Dendritic cell treated with granulocyte-macrophage colony-stimulating factor and Interleukin-4, amounts not matched to agents 40 ng/mL and 50 ng/mL, for 4 days (primary cell): ENCODE results near the gene DSTN.
A peak's percentile ranks its signal among the peaks of the same experiment; 100 is the strongest.

Experiments
- H3K27ac Mint-ChIP-seq: one replicate; pipeline ENCODE4 v1.8.0; 2022; ENCODE audit warnings: mild to moderate bottlenecking, mixed read lengths
- H3K27me3 Mint-ChIP-seq: one replicate; pipeline ENCODE4 v1.8.0; 2022; ENCODE audit warnings: mild to moderate bottlenecking, mixed read lengths
- H3K36me3 Mint-ChIP-seq: one replicate; pipeline ENCODE4 v1.8.0; 2022; ENCODE audit warnings: low read depth, mixed read lengths
- H3K4me1 Mint-ChIP-seq: one replicate; pipeline ENCODE4 v1.8.0; 2022; ENCODE audit warnings: low read depth, mixed read lengths
- H3K4me3 Mint-ChIP-seq: one replicate; pipeline ENCODE4 v1.8.0; 2022; ENCODE audit warnings: mild to moderate bottlenecking, moderate library complexity, mixed read lengths
- H3K9me3 Mint-ChIP-seq: one replicate; pipeline ENCODE4 v1.8.0; 2022; ENCODE audit warnings: mixed read lengths
- intact Hi-C: fragments of 100-400 bp; cut with micrococcal nuclease; formaldehyde crosslinking; loops from one replicate; pipeline ENCODE4 v1.15.0; 2022

The DSTN gene

GRCh38 chr20:17614176-17614811, 44.4 kb downstream of the DSTN start:
- H3K9me3 Mint-ChIP-seq, result no peaks in the 10 kb centered on the region
- intact Hi-C loops, result no loop called here
- H3K4me3 Mint-ChIP-seq, result no peak overlapping the region
- peaks cover 73% of the 10 kb centered on the region for H3K36me3 Mint-ChIP-seq
- no peaks in the 10 kb centered on the region for H3K27me3 Mint-ChIP-seq
- H3K27ac Mint-ChIP-seq, result peak overlapping the region; percentile 70
- H3K4me1 Mint-ChIP-seq, result peaks cover 22% of the 10 kb centered on the region

GRCh38 chr20:17614812-17615644, 45.2 kb downstream of the DSTN start:
- Mint-ChIP-seq H3K27ac (peak overlapping the region; percentile 70), H3K27me3 (no peaks in the 10 kb centered on the region), H3K4me1 (peaks cover 22% of the 10 kb centered on the region), H3K4me3 (no peak overlapping the region), H3K9me3 (no peaks in the 10 kb centered on the region), H3K36me3 (peaks cover 80% of the 10 kb centered on the region)
- intact Hi-C loops, result no loop called here

DNA sequence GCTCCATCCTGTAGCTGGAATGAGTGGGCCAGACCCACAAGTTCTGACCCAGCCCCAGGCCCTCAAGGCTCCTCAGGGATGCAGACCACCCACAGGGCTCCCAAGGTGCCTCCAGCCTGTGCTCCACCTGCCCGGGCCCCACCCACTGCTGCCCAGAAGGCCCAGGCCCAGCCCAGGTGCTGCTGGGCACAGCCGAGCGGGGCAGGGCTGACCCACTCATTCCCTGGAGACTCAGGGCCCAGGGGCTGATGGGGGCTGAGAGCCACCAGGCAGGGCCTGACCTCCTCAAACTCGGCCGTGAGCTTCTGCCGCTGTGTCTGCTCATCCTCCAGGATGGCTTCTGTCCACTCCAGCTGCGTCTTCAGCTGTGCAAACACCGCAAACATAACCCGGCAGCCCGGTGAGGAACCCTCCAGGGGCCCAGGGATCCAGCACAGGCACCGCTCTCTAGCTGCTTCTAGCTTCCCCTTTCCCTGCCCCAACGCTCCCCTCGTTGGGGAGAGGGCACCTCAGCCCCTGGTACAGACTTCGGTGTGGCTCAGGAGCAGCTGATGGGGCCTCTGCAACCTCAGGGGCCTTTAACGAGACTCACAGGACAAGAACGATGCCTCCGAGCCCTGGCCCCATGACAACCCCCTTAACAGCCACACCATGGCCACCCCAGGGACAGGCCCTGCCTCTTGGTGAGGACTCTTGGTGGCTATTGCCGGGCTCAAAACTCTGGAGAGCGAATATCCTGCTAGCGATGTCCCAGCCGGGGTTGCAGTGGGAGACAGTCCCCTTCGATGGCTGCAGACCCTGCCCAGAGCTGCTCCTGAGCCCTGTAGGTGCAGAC, 46.0 kb downstream of the DSTN start:
- Mint-ChIP-seq H3K4me1 (peaks cover 22% of the 10 kb centered on the region), H3K27ac (peak overlapping the region; percentile 70), H3K36me3 (peaks cover 88% of the 10 kb centered on the region), H3K9me3 (no peaks in the 10 kb centered on the region), H3K4me3 (no peak overlapping the region), H3K27me3 (no peaks in the 10 kb centered on the region)
- intact Hi-C loops, result loop anchor here (2.0 kb wide), 1 partner anchor 79 kb away; no protein-coding TSS in a partner anchor

DNA sequence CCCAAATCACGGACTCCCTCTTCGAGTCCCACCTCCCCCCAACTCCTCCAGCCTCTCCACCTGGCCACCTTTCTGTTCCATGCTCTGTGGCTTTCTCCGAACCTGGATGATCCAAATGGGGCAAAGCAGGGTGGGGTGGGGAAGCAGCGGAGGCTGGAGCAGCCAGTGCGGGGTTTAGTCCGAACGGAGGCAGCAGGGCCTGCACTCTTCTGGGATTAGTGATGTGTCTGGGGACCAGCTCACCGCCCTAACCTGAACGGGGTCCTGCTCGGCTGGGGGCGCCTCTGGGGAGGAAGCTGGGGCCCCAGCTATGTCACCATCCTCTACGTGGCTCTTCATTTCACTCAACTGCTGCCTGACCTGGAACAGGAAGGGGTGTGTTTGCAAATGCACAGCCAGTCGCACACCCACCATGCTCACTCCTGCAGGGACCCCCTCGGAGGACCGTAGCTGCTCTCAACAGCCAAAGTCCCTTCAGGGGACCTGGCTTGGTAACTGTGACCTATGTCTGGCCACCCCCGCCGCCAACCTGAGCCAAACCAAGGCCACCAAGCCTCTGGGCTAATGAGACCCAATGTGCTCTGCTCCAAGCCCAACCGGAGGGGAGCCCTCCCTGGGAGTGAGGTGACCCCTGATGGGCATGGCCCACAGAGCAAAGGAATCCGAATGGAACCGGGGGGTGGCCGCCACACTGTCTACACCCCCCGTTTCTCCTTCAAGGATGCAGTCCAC, 46.8 kb downstream of the DSTN start:
- Mint-ChIP-seq H3K4me1 (peaks cover 22% of the 10 kb centered on the region), H3K36me3 (peaks cover 96% of the 10 kb centered on the region), H3K27me3 (no peaks in the 10 kb centered on the region), H3K4me3 (no peak overlapping the region), H3K9me3 (no peaks in the 10 kb centered on the region), H3K27ac (no peak overlapping the region)
- intact Hi-C loops, result loop anchor here (2.0 kb wide), 1 partner anchor 80 kb away; no protein-coding TSS in a partner anchor

- peaks cover 100% of the 10 kb centered on the region for H3K36me3 Mint-ChIP-seq
- no peaks in the 10 kb centered on the region for H3K9me3 Mint-ChIP-seq
- peaks cover 22% of the 10 kb centered on the region for H3K4me1 Mint-ChIP-seq
- H3K4me3 Mint-ChIP-seq, result no peak overlapping the region
- H3K27ac Mint-ChIP-seq, result no peak overlapping the region
- no peaks in the 10 kb centered on the region for H3K27me3 Mint-ChIP-seq
- intact Hi-C loops, result loop anchor here (2.0 kb wide), 1 partner anchor 81 kb away; no protein-coding TSS in a partner anchor
These were observed 47.5 kb downstream of the DSTN start for GRCh38 chr20:17617212-17617867.

GRCh38 chr20:17617868-17618672, 48.2 kb downstream of the DSTN start:
- H3K27me3 Mint-ChIP-seq, result no peaks in the 10 kb centered on the region
- H3K27ac Mint-ChIP-seq, result no peak overlapping the region
- intact Hi-C loops, result loop anchor here (2.0 kb wide), 1 partner anchor 81 kb away; no protein-coding TSS in a partner anchor
- H3K4me1 Mint-ChIP-seq, result peaks cover 22% of the 10 kb centered on the region
- H3K9me3 Mint-ChIP-seq, result no peaks in the 10 kb centered on the region
- no peak overlapping the region for H3K4me3 Mint-ChIP-seq
- H3K36me3 Mint-ChIP-seq, result peaks cover 100% of the 10 kb centered on the region

DNA sequence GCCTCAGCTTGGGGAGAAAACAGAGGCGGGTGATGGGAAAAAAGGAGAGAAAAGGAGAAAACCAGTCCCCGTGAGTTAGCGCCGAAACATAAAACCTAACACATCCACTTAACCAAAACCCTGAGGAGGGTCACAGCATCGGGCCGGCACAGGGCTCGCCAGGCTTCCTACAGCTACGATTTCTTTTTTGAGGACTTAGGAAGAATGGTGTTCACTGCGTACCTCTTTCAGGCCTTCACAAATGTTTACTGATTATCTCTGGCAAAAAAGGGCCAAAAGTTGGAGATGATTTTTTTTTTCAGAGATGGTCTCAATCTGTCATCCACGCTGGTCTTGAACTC, 48.8 kb downstream of the DSTN start:
- H3K9me3 Mint-ChIP-seq, result no peaks in the 10 kb centered on the region
- peaks cover 100% of the 10 kb centered on the region for H3K36me3 Mint-ChIP-seq
- H3K27me3 Mint-ChIP-seq, result no peaks in the 10 kb centered on the region
- H3K4me1 Mint-ChIP-seq, result peaks cover 22% of the 10 kb centered on the region
- intact Hi-C loops, result no loop called here
- no peak overlapping the region for H3K27ac Mint-ChIP-seq
- H3K4me3 Mint-ChIP-seq, result no peak overlapping the region

GRCh38 chr20:17619351-17620093, 49.6 kb downstream of the DSTN start:
- intact Hi-C loops, result no loop called here
- no peaks in the 10 kb centered on the region for H3K27me3 Mint-ChIP-seq
- H3K9me3 Mint-ChIP-seq, result no peaks in the 10 kb centered on the region
- H3K36me3 Mint-ChIP-seq, result peaks cover 100% of the 10 kb centered on the region
- no peak overlapping the region for H3K27ac Mint-ChIP-seq
- no peak overlapping the region for H3K4me3 Mint-ChIP-seq
- peaks cover 22% of the 10 kb centered on the region for H3K4me1 Mint-ChIP-seq

GRCh38 chr20:17620371-17621228, 50.7 kb downstream of the DSTN start:
- Mint-ChIP-seq H3K36me3 (peaks cover 100% of the 10 kb centered on the region), H3K9me3 (no peaks in the 10 kb centered on the region), H3K4me3 (no peak overlapping the region), H3K27ac (no peak overlapping the region), H3K4me1 (peaks cover 11% of the 10 kb centered on the region), H3K27me3 (no peaks in the 10 kb centered on the region)
- intact Hi-C loops, result no loop called here

- Mint-ChIP-seq H3K9me3 (no peaks in the 10 kb centered on the region), H3K4me3 (no peak overlapping the region), H3K4me1 (peaks cover 5% of the 10 kb centered on the region), H3K27me3 (no peaks in the 10 kb centered on the region), H3K36me3 (peaks cover 100% of the 10 kb centered on the region), H3K27ac (no peak overlapping the region)
- intact Hi-C loops, result no loop called here
These were observed 51.5 kb downstream of the DSTN start for GRCh38 chr20:17621229-17621968.
